Vagina (tissue), 2 donors: Measurements from ENCODE around the gene AKIRIN1. TPM values are rescaled to one million over a fixed set of nuclear protein-coding genes. Genes with fewer than 3 reads are reported as not detected.
"Not testable (repeated sequence)": the region's sequence is repeated elsewhere in the genome, so short reads cannot be mapped to it uniquely, and the experiment has no call there.

ENCODE experiments used
- DNase-seq, 2 donors: peaks; one replicate each; pipeline ENCODE4 v3.0.0-alpha.2; 2017; ENCODE audit errors: extremely low spot score in 2 of 2
- H3K27ac ChIP-seq: fragments of 200-600 bp; sonication (generic); one replicate; pipeline ENCODE4 v1.5.1; 2019
- H3K27me3 ChIP-seq: fragments of 200-600 bp; sonication (generic); one replicate; pipeline ENCODE4 v1.5.1; 2019
- H3K36me3 ChIP-seq, 2 donors: fragments of 200-600 bp; sonication (generic); one replicate each; pipeline ENCODE4 v1.5.1; 2017 to 2019
- H3K4me1 ChIP-seq: fragments of 200-600 bp; sonication (generic); one replicate; pipeline ENCODE4 v1.5.1; 2019
- H3K4me3 ChIP-seq, 2 donors: fragments of 200-600 bp; sonication (generic); 1 replicate in 1 of 2; 2 replicates in 1 of 2; pipeline ENCODE4 v1.5.1; 2016 to 2019
- H3K9me3 ChIP-seq: fragments of 200-600 bp; sonication (generic); one replicate; pipeline ENCODE4 v1.5.1; 2019
- CTCF ChIP-seq, 3 experiments: fragments of 450-650 bp in 2 of 3; fragments of 200-600 bp in 1 of 3; sonication (generic) in 1 of 3; IDR thresholded peaks; one replicate each; pipeline ENCODE4 v1.5.1; 2017 to 2019; ENCODE audit warnings: antibody characterized with exemption in 3 of 3, mild to moderate bottlenecking in 2 of 3, moderate library complexity in 2 of 3
- POLR2A ChIP-seq, 2 donors: fragments of 450-650 bp; IDR thresholded peaks; one replicate each; pipeline ENCODE4 v1.6.1; 2017; ENCODE audit warnings: antibody characterized with exemption in 2 of 2, mild to moderate bottlenecking in 2 of 2, moderate library complexity in 2 of 2
- POLR2AphosphoS5 ChIP-seq, 2 donors: sonication (generic); formaldehyde crosslinking; IDR thresholded peaks; one replicate each; pipeline ENCODE4 v1.9.0; 2017; ENCODE audit warnings: antibody characterized with exemption in 2 of 2, mild to moderate bottlenecking in 2 of 2, low read depth in 1 of 2; ENCODE audit not compliant: insufficient read depth in 1 of 2
- intact Hi-C: fragments of 100-400 bp; cut with DNase I; formaldehyde crosslinking; loops from one replicate; pipeline ENCODE4 v1.15.1; 2023
- total RNA-seq: library from RNA; depleted of rRNA; stranded (reverse); fragments of >200 nt; gene quantifications from one replicate; pipeline ENCODE4 v1.2.3, GENCODE V29; 2016

The AKIRIN1 gene
- total RNA-seq, 1 donor from 2014 or later, result 27.5 TPM

- no peaks in the 10 kb centered on the region for H3K36me3 ChIP-seq
- H3K27me3 ChIP-seq, result no peaks in the 10 kb centered on the region
- no peak for DNase-seq
- H3K4me1 ChIP-seq, result no peaks in the 10 kb centered on the region
- intact Hi-C loops, result no loop called here
- H3K27ac ChIP-seq, result no peak overlapping the region
- no peaks in the 10 kb centered on the region for H3K9me3 ChIP-seq
- no peak overlapping the region for H3K4me3 ChIP-seq
- no peak for TF ChIP-seq POLR2AphosphoS5 (IDR thresholded peaks at IDR 0.05; ENCODE audit: insufficient read depth in 1 of 2, low read depth in 1 of 2)
- no peak for TF ChIP-seq POLR2A (IDR thresholded peaks at IDR 0.05)
- TF ChIP-seq CTCF (IDR thresholded peaks at IDR 0.05), result no peak
Observed at GRCh38 chr1:38973659-38974437, 17.2 kb upstream of the AKIRIN1 start.

GRCh38 chr1:38977399-38978244 is 13.5 kb upstream of the AKIRIN1 start:
- H3K4me1 ChIP-seq, DNase-seq, H3K36me3 ChIP-seq, H3K27me3 ChIP-seq, intact Hi-C loops, H3K9me3 ChIP-seq, H3K4me3 ChIP-seq, H3K27ac ChIP-seq: not testable (repeated sequence)

GRCh38 chr1:38978245-38978542 is 12.9 kb upstream of the AKIRIN1 start:
- H3K27ac ChIP-seq, H3K4me3 ChIP-seq, H3K36me3 ChIP-seq, H3K4me1 ChIP-seq, H3K9me3 ChIP-seq, H3K27me3 ChIP-seq, intact Hi-C loops, DNase-seq: not testable (repeated sequence)

GRCh38 chr1:38979380-38979779 is 11.7 kb upstream of the AKIRIN1 start:
- intact Hi-C loops, H3K4me3 ChIP-seq: not testable (repeated sequence)

GRCh38 chr1:38989979-38990378 is 1.1 kb upstream of the AKIRIN1 start:
- intact Hi-C loops, result no loop called here
- peak overlapping the region; percentile 94 for H3K27ac ChIP-seq

More at GRCh38 chr1:38979380-38979779, 11.7 kb upstream of the AKIRIN1 start:
- H3K36me3 ChIP-seq, H3K27ac ChIP-seq, DNase-seq, H3K9me3 ChIP-seq, H3K4me1 ChIP-seq, H3K27me3 ChIP-seq: not testable (repeated sequence)

GRCh38 chr1:38990386-38990737 is 714 bp upstream of the AKIRIN1 start:
- Histone ChIP-seq H3K27ac (peak overlapping the region; percentile 94), H3K9me3 (no peaks in the 10 kb centered on the region), H3K4me3 (peak overlapping the region; percentile 99), H3K4me1 (peaks cover 36% of the 10 kb centered on the region), H3K27me3 (no peaks in the 10 kb centered on the region), H3K36me3 (no peaks in the 10 kb centered on the region)
- intact Hi-C loops, result no loop called here
- TF ChIP-seq POLR2AphosphoS5 (IDR thresholded peaks at IDR 0.05; ENCODE audit: insufficient read depth in 1 of 2, low read depth in 1 of 2) (no peak), CTCF (IDR thresholded peaks at IDR 0.05) (no peak), POLR2A (IDR thresholded peaks at IDR 0.05) (no peak)
- DNase-seq, result no peak

More at GRCh38 chr1:38989979-38990378, 1.1 kb upstream of the AKIRIN1 start:
- TF ChIP-seq POLR2A (IDR thresholded peaks at IDR 0.05) (no peak), POLR2AphosphoS5 (IDR thresholded peaks at IDR 0.05; ENCODE audit: insufficient read depth in 1 of 2, low read depth in 1 of 2) (no peak), CTCF (IDR thresholded peaks at IDR 0.05) (no peak)
- Histone ChIP-seq H3K27me3 (no peaks in the 10 kb centered on the region), H3K4me3 (no peak overlapping the region), H3K4me1 (peaks cover 32% of the 10 kb centered on the region), H3K36me3 (no peaks in the 10 kb centered on the region), H3K9me3 (no peaks in the 10 kb centered on the region)
- DNase-seq, result no peak
